ENCODE results near the gene EFNA5.

GRCh38 chr5:107661650-107662044 lies 9.1 kb downstream of the EFNA5 start:
- no peak for TF ChIP-seq CTCF (IDR thresholded peaks at IDR 0.05 in 2 of 3, conservative IDR thresholded peaks at IDR 0.05 in 1 of 3; ENCODE audit: borderline replicate concordance in 1 of 3, insufficient read depth in 1 of 3, low read depth in 2 of 3, low read length in 2 of 3)
- no peak for TF ChIP-seq SIN3A (IDR thresholded peaks at IDR 0.05; ENCODE audit: low read depth)
- no peak for TF ChIP-seq POLR2A (IDR thresholded peaks at IDR 0.05; ENCODE audit: borderline replicate concordance, extremely low read depth, insufficient read depth, insufficient read length)
- no peak for TF ChIP-seq ZBTB33 (IDR thresholded peaks at IDR 0.05; ENCODE audit: extremely low read depth, insufficient replicate concordance, low read length)
- TF ChIP-seq POLR2AphosphoS5 (IDR thresholded peaks at IDR 0.05; ENCODE audit: low read depth, low read length) = no peak
- TF ChIP-seq MAX (IDR thresholded peaks at IDR 0.05) = no peak
- TF ChIP-seq RAD21 (IDR thresholded peaks at IDR 0.05; ENCODE audit: low read depth) = no peak
- TF ChIP-seq SRF (IDR thresholded peaks at IDR 0.05; ENCODE audit: low read depth) = no peak
